GM21381 (cell line): ENCODE results near the gene METTL8.
"Not testable (repeated sequence)": the region's sequence is repeated elsewhere in the genome, so short reads cannot be mapped to it uniquely, and the experiment has no call there.

Experiments
- ATAC-seq: cut with Tn5 transposase; IDR thresholded peaks from one replicate; pipeline ENCODE4 v1.9.1; 2021; ENCODE audit warnings: mild to moderate bottlenecking, moderate library complexity; ENCODE audit not compliant: unreplicated experiment

Gene METTL8

GRCh38 chr2:171316755-171317337 lies 116.9 kb downstream of the METTL8 start:
- no peak for ATAC-seq

DNA sequence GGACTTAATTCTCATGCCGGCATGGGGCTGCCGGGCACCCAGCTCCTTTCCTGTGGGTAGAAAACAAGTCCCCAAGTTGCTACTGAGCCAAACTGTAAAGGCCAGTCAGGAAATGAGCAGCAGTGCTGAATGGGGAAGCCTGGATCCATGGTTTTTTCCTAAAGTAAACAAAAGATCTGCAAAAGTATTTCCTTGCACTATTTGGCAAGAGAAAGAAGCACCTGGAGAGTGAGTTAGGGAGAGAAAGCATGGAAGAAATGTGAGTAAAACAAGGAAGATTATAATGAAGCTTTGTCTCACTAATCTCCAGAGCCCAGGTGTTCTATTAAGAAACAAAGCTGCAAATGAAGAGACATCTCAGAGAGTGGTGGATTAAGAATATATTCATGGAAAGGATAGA lies 117.6 kb downstream of the METTL8 start:
- no peak for ATAC-seq

GRCh38 chr2:171315781-171316180 lies 118.0 kb downstream of the METTL8 start:
- no peak for ATAC-seq

DNA sequence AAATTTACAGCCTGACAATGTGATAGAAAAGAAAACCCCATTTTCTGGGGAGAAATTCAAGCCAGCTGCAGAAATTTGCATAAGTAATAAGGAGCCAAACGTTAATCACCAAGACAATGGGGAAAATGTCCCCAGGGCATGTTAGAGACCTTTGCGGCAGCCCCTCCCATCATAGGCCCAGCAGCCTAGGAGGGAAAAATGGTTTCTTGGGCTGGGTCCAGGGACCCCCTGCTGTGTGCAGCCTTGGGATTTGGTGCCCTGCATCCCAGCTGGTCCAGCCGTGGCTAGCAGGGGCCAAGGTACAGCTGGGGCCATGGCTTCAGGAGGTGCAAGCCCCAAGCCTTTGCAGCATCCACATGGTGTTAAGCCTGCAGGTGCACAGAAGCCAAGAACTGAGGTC lies 121.6 kb downstream of the METTL8 start:
- ATAC-seq: not testable (repeated sequence)

DNA sequence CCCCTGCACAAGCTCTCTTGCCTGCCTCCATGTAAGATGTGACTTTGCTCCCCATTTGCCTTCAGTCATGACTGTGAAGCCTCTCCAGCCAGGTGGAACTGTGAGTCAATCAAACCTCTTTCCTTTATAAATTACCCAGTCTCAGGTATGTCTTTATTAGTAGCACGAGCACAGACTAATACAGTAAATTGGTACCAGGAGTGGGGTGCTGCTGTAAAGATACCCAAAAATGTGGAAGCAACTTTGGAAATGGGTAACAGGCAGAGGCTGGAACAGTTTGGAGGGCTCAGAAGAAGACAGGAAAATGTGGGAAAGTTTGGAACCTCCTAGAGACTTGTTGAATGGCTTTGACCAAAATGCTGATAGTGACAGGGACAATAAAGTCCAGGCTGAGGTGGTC lies 122.2 kb downstream of the METTL8 start:
- ATAC-seq: not testable (repeated sequence)

- ATAC-seq: no peak
These were observed 122.9 kb downstream of the METTL8 start for GRCh38 chr2:171310889-171311288.

DNA sequence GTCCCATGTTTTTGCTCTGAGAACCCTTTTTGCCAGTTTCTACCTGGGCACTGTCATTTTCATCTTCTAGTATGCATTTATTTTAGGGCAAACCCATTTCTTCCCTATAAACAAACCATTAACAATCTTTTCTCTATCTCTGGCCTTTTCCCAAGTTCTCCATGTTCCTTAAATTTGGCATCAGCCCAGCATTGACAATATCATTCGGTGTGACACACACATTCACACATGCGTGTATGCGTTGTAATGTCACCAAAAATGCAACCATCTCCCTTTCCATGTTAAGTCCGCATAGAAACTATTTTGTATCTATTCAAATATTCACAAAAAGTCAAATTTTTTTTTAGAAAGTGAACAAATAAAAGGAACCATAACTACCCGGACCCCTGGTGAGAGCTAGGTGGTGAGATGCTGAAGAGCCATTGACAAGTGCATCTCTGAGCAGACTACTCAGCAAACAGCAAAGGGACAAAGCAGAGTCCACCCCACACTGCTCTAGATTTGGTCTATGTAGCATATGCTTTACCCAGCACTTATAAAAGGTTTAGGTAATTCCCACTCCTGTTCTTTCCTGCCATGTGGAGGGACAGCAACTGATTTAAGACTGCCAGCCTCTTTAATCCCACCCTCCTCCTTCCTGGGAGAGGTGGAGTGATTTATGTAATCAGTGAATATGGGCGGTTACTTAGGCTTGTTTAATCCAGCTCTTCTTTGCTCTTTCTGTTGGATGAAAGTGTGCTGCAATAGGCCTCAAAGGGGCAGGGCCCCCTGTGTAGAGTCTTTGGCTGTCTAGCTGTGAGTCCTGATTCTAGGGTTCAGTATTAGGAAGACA lies 124.1 kb downstream of the METTL8 start:
- no peak for ATAC-seq

DNA sequence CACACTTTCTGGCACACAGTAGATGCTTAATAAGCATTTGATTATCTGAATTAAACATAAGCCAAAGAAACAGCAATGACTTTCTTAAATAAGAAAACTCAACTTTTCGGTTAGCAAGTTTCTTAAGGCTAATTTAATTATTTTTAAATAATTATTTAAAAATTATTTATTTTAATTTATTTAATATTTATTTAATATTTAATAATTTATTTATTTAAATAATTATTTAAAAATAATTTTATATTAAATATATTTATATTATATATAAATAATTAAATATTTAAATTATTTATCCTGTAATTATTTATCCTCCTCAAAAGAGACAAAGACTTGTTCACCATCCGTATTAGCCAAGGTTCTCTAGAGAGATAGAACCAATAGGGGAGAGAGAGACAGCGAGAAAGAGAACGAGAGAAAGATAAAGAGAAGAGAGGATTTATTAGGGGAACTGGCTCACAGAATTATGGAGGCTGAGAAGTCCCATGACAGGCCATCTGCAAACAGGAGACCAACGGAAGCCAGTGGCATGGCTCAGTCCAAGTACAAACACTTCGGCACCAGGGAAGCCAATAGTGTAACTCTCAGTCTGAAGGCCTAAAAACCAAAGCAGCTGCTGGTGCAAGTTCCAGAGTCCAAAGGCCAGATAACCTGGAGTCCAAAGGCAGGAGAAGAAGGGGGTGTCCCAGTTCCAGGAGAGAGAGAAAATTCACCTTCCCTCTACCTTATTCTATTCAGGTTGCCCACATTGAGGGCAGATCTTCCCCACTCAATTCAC lies 125.3 kb downstream of the METTL8 start:
- ATAC-seq: no peak

GRCh38 chr2:171307560-171307959 lies 126.2 kb downstream of the METTL8 start:
- peak; percentile 68 for ATAC-seq

DNA sequence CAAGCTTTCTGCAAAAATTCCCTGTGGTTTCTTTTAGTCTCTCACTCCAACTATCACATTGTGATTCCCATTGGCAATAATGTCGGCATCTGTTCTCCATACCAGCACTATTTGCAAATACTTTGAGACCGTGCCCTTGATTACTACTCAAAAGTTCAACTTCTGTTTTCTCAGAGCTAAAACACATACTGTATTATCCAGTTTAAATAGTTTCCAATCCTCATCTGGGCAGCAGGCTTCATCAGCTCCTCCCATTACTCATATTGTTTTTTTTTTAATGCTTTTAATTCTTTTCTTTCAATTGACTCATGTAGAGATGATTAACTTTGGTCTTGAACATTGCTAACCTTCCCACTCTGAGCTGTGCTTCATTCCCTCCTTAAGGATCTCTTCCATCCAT lies 135.8 kb downstream of the METTL8 start:
- ATAC-seq: no peak

DNA sequence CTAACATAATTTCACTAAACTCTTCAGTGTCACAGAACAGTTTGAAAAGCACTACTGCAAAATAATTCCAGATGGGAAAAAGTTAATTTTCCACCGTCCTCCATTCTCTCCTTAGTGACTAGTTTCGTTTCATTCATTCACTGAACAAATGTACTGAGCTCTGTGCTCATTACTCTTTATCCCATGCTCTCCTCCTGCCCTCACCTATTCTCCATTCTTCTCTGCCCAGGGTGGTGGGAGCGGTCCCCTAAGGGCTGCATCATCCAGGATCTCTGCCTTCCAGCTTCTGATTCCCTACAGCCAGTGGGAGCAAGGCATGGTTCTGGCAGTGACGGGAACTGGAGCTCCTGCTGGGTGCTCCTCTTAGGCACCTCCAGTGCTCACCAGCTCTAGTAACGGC lies 139.2 kb downstream of the METTL8 start:
- ATAC-seq: no peak

- no peak for ATAC-seq
These were observed 140.1 kb downstream of the METTL8 start for GRCh38 chr2:171293661-171294060.

DNA sequence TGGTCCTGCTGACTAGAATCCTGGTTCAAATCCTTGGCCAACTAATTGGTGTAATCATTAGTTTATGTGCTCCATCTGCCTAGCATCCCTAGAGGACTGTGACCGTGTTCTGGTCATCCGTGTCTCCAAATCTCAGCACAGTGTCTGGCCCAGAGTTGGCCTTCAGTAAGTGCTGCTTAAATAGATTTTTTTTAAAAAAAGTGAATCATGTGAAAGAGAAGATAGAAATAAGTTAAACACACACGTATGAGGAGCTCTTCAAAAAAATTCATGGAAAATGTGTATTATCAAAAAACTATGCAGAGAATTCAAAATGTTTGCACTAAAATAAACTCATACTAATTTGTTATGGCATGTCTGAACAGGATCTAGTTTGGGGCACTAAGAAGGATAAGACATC lies 143.8 kb downstream of the METTL8 start:
- no peak for ATAC-seq

DNA sequence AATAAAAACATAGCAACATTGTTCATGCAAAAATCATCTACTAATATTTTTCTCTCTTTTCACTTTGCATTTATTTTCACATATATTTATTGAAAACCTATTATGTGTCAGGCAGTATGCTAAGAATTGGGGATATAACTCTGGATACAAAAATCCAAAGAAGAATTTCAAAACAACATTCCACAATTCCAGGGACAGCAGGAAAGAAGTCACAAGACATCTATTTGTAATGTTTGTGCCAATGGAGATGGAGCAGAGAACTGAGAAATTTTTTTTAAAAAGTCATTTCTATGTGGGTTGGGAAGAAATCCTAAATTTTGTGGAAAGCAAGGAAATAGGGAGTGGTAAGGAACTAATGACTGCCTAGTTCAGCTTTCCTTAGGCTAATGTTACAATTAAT lies 144.5 kb downstream of the METTL8 start:
- ATAC-seq: no peak

DNA sequence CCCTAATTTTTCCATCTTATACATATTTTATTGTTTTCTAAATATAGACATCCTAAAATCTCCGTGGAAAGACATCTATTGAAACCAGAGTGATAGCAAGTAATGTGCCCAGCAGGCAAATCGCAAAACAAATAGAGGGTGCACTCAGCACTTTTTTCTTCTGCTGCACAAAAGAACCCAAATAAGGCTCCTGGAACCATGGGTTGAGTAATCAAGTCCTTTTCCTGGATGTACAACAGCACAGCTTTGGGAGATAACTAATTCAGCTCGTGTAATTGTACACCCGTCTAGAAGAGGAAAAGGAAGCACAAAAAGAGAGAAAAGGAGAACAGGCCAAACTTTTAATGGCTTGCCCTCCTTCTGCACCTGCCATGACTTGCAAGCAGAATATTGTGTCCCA lies 146.2 kb downstream of the METTL8 start:
- no peak for ATAC-seq

DNA sequence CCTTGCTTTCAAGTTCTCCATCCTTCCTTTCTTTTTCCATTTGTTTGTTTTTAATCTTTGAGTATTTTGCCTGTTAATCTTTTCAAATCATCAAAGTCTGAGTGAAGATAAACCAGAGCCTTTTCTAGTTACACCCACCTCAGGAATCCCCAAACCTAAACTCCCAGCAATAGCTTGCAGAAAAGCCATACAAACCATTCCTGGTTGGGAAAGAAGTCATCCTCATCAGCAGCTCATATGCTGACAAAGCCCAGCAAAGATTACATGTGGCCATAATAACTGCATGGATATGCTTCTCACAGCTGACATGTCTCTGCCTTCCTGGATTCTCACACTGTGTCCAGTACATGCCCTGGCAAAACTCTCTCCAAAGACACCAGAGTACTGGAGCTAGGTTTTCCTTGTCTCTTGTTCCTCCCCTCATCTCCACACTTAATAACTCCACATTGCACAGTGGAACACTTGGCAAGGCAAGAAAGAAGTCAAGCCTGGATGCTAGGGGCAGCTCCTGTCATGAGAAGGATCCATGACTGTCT lies 146.7 kb downstream of the METTL8 start:
- ATAC-seq: no peak

GRCh38 chr2:171281110-171281509 lies 152.7 kb downstream of the METTL8 start:
- no peak for ATAC-seq

GRCh38 chr2:171279983-171280790 lies 153.6 kb downstream of the METTL8 start:
- ATAC-seq: no peak

GRCh38 chr2:171274757-171275156 lies 159.0 kb downstream of the METTL8 start:
- ATAC-seq: no peak

GRCh38 chr2:171271971-171272436 lies 161.8 kb downstream of the METTL8 start:
- no peak for ATAC-seq

DNA sequence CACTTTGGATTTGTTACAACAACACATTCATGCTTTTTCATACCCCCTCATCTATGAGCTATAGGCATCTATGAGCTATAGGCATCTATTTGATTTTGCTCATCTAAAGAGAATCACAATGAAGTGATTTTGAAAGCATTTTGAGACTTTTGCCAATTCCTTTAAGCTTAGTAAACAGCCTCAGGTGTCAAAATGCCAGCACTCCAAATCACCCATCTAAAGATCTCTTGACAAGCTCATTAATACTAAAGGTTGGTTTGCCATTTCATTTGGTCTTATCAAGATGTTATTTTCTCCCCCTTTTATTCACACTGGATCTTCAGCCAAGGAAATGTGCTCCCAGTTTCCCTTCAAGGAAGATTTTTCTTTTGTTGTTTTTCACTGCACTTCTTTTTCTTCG lies 162.4 kb downstream of the METTL8 start:
- no peak for ATAC-seq
